Neutrophil (primary cell): ENCODE data around the gene DAAM2.

ENCODE experiments used
- H3K27ac ChIP-seq: fragments of 200-600 bp; sonication (generic); 2 replicates; pipeline ENCODE4 v1.5.1; 2016; ENCODE audit warnings: mild to moderate bottlenecking, moderate library complexity
- H3K27me3 ChIP-seq: fragments of 200-600 bp; sonication (generic); 2 replicates; pipeline ENCODE4 v1.6.0; 2016; ENCODE audit warnings: mild to moderate bottlenecking
- H3K36me3 ChIP-seq: fragments of 200-600 bp; sonication (generic); 2 replicates; pipeline ENCODE4 v1.5.1; 2017
- H3K4me1 ChIP-seq, 2 experiments: fragments of 200-600 bp in 1 of 2; sonication (generic) in 1 of 2; 1 replicate in 1 of 2; 2 replicates in 1 of 2; pipeline versions ENCODE4 v1.5.1 to v1.6.1; 2013 to 2016; ENCODE audit warnings: low read depth in 1 of 2, low read length in 1 of 2, mild to moderate bottlenecking in 1 of 2, moderate library complexity in 1 of 2; ENCODE audit not compliant: control insufficient read depth in 1 of 2, insufficient read depth in 1 of 2
- H3K4me3 ChIP-seq, 2 experiments: fragments of 200-600 bp in 1 of 2; sonication (generic) in 1 of 2; 1 replicate in 1 of 2; 2 replicates in 1 of 2; pipeline ENCODE4 v1.5.1; 2013 to 2016; ENCODE audit warnings: low read depth in 1 of 2, low read length in 1 of 2, mild to moderate bottlenecking in 1 of 2, moderate library complexity in 1 of 2
- H3K9me3 ChIP-seq: fragments of 200-600 bp; sonication (generic); 2 replicates; pipeline ENCODE4 v1.5.1; 2016
- CTCF ChIP-seq: fragments of 200-600 bp; sonication (generic); IDR thresholded peaks from 2 replicates; pipeline ENCODE4 v1.5.1; 2016; ENCODE audit warnings: antibody characterized with exemption

The DAAM2 gene

GRCh38 chr6:39897698-39898097 is 105.5 kb downstream of the DAAM2 start:
- TF ChIP-seq CTCF = no peak
- Histone ChIP-seq H3K36me3 (peaks cover 46% of the 10 kb centered on the region), H3K27ac (no peak overlapping the region), H3K4me3 (no peak overlapping the region), H3K27me3 (no peaks in the 10 kb centered on the region), H3K4me1 (no peaks in the 10 kb centered on the region), H3K9me3 (no peaks in the 10 kb centered on the region)

GRCh38 chr6:39898625-39899024 is 106.4 kb downstream of the DAAM2 start:
- no peak overlapping the region for H3K4me3 ChIP-seq
- H3K27me3 ChIP-seq = no peaks in the 10 kb centered on the region
- no peak overlapping the region for H3K27ac ChIP-seq
- no peaks in the 10 kb centered on the region for H3K4me1 ChIP-seq
- no peak for TF ChIP-seq CTCF
- H3K9me3 ChIP-seq = no peaks in the 10 kb centered on the region
- H3K36me3 ChIP-seq = peaks cover 53% of the 10 kb centered on the region

- TF ChIP-seq CTCF = no peak
- H3K4me1 ChIP-seq = no peaks in the 10 kb centered on the region
- H3K36me3 ChIP-seq = peaks cover 59% of the 10 kb centered on the region
- H3K27ac ChIP-seq = no peak overlapping the region
- H3K4me3 ChIP-seq = no peak overlapping the region
- H3K27me3 ChIP-seq = no peaks in the 10 kb centered on the region
- no peaks in the 10 kb centered on the region for H3K9me3 ChIP-seq
These were observed 107.5 kb downstream of the DAAM2 start for GRCh38 chr6:39899554-39900295.

- TF ChIP-seq CTCF = no peak
- Histone ChIP-seq H3K4me3 (no peak overlapping the region), H3K36me3 (peaks cover 59% of the 10 kb centered on the region), H3K9me3 (no peaks in the 10 kb centered on the region), H3K27ac (no peak overlapping the region), H3K4me1 (no peaks in the 10 kb centered on the region), H3K27me3 (no peaks in the 10 kb centered on the region)
These were observed 109.0 kb downstream of the DAAM2 start for GRCh38 chr6:39901116-39901655.

- Histone ChIP-seq H3K27ac (no peak overlapping the region), H3K4me3 (no peak overlapping the region), H3K27me3 (no peaks in the 10 kb centered on the region), H3K36me3 (peaks cover 59% of the 10 kb centered on the region), H3K4me1 (no peaks in the 10 kb centered on the region), H3K9me3 (no peaks in the 10 kb centered on the region)
- TF ChIP-seq CTCF = no peak
These were observed 109.5 kb downstream of the DAAM2 start for GRCh38 chr6:39901670-39902069.
